ENCODE data around the gene CDH12.

- TF ChIP-seq POLR2AphosphoS5 (IDR thresholded peaks at IDR 0.05) (no peak), CTCF (IDR thresholded peaks at IDR 0.05) (no peak), EP300 (IDR thresholded peaks at IDR 0.05) (no peak), POLR2A (IDR thresholded peaks at IDR 0.05) (no peak)
These were observed 293.0 kb downstream of the CDH12 start for GRCh38 chr5:22560147-22560546.

Measured in gastroesophageal sphincter (tissue), 3 donors.